Epithelial cell of proximal tubule (primary cell): ENCODE results near the gene SCN8A. TPM values are rescaled to one million over a fixed set of nuclear protein-coding genes. Genes with fewer than 3 reads are reported as not detected.

Source experiments
- DNase-seq: peaks from one replicate; pipeline ENCODE4 v3.0.0-alpha.2; 2011; ENCODE audit warnings: low read depth
- H3K4me3 ChIP-seq: 2 replicates; pipeline ENCODE4 v1.5.1; 2011; ENCODE audit warnings: low read depth, mild to moderate bottlenecking, low read length
- total RNA-seq: library from RNA; depleted of rRNA; stranded (reverse); fragments of >200 nt; gene quantifications from 2 replicates; pipeline ENCODE4 v1.2.3, GENCODE V29; 2015
- TF ChIP-seq, protein P1 (sequence below): conservative IDR thresholded peaks from 2 replicates; pipeline ENCODE4 v1.5.1; 2012; ENCODE audit warnings: low read depth, mild to moderate bottlenecking, low read length

SCN8A gene
- total RNA-seq, 1 donor from 2014 or later = 0.86 TPM

DNA sequence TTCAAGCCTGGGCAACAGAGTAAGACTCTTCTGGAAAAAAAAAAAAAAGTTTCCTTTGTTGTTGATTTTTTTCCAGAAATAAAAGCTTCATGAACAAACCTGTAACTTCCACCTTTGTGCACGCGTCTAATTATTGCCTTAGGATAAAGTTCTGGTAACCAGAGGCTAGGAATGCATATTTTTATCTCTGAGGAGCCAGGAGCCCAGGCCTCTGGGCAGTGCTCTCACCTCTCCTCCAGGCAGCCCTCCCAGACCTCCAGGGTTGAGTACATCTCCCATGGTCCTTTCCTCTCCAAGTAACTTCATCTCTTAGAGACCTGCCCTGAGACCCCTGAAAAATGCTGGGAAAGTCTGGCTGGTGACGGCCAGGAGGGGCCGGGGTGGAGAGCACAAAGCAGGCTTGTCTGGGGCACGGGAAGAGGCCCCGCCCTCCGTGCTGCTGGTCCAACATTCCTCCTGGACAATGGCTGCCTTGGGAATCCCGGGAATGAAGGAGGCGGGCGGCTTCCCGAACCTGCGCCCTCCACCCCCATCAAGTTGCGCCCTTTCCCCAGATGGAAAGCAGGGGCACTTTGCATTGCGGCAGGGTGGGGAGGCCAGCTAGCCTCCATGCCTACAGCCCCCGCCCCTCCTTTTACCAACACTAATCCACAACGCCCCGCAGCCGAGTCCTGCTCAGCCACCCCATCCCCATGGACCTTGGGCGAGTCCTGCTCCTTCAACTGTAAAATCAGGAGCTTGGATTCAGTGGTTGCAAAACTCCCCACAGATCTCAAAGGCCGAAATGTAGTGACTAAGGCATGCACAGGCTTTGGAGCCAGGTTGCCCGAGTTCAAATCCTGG lies 264.8 kb downstream of the SCN8A start:
- DNase-seq = peak; percentile 79
- peak overlapping the region; percentile 29 for H3K4me3 ChIP-seq
- TF ChIP-seq, protein P1, sequence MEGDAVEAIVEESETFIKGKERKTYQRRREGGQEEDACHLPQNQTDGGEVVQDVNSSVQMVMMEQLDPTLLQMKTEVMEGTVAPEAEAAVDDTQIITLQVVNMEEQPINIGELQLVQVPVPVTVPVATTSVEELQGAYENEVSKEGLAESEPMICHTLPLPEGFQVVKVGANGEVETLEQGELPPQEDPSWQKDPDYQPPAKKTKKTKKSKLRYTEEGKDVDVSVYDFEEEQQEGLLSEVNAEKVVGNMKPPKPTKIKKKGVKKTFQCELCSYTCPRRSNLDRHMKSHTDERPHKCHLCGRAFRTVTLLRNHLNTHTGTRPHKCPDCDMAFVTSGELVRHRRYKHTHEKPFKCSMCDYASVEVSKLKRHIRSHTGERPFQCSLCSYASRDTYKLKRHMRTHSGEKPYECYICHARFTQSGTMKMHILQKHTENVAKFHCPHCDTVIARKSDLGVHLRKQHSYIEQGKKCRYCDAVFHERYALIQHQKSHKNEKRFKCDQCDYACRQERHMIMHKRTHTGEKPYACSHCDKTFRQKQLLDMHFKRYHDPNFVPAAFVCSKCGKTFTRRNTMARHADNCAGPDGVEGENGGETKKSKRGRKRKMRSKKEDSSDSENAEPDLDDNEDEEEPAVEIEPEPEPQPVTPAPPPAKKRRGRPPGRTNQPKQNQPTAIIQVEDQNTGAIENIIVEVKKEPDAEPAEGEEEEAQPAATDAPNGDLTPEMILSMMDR = no peak

DNA sequence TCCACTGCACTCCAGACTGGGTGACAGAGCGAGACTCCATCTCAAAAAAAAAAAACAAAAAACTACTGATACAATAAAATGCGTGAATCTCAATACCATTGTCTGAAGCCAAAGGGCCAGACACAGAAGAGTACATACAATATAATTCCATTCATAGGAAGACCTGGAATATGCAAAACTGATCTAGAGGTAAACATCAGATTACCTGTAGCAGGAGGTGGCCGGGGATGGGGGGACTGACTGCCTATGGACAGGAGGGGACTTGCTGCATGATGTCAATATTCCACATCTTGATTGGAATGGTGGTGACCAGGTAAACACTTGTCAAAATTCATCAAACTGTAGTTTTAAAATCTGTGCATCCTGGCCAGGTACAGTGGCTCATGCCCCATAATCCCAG lies 270.0 kb downstream of the SCN8A start:
- DNase-seq = no peak
- H3K4me3 ChIP-seq = no peak overlapping the region
- TF ChIP-seq, protein P1 = no peak

Other genes starting within 250 kb of the SCN8A start
- gene CELA1, start 244.6 kb upstream of the SCN8A start, total RNA-seq = not detected in 2 replicates
- 32.4 and 72.7 TPM in 2 replicates for gene GALNT6, start 199.8 kb upstream of the SCN8A start, total RNA-seq
- 0.86 and 1.1 TPM in 2 replicates for gene SLC4A8, start 166.4 kb upstream of the SCN8A start, total RNA-seq